ENCODE measurements around the gene TTC39C.

Gene TTC39C

GRCh38 chr18:23992089-23992940 lies 22.2 kb upstream of the TTC39C start:
- DNase-seq (ENCODE audit: low read depth in 2 of 2) = no peak

- DNase-seq (ENCODE audit: low read depth in 2 of 2) = no peak
Measured at GRCh38 chr18:23992941-23993280, 21.6 kb upstream of the TTC39C start.

GRCh38 chr18:23994361-23994902 lies 20.1 kb upstream of the TTC39C start:
- DNase-seq (ENCODE audit: low read depth in 2 of 2) = no peak

GRCh38 chr18:23995180-23995579 lies 19.4 kb upstream of the TTC39C start:
- DNase-seq (ENCODE audit: low read depth in 2 of 2) = no peak

GRCh38 chr18:23998018-23998417 lies 16.5 kb upstream of the TTC39C start:
- no peak for DNase-seq (ENCODE audit: low read depth in 2 of 2)

GRCh38 chr18:23998820-23999219 lies 15.7 kb upstream of the TTC39C start:
- DNase-seq (ENCODE audit: low read depth in 2 of 2) = no peak

GRCh38 chr18:24000613-24001490 lies 13.7 kb upstream of the TTC39C start:
- no peak for DNase-seq (ENCODE audit: low read depth in 2 of 2)

GRCh38 chr18:24002479-24002878 lies 12.1 kb upstream of the TTC39C start:
- no peak for DNase-seq (ENCODE audit: low read depth in 2 of 2)

- no peak for DNase-seq (ENCODE audit: low read depth in 2 of 2)
Measured at GRCh38 chr18:24003288-24003687, 11.3 kb upstream of the TTC39C start.

GRCh38 chr18:24003903-24004640 lies 10.5 kb upstream of the TTC39C start:
- no peak for DNase-seq (ENCODE audit: low read depth in 2 of 2)

GRCh38 chr18:24006712-24007313 lies 7.7 kb upstream of the TTC39C start:
- no peak for DNase-seq (ENCODE audit: low read depth in 2 of 2)

- DNase-seq (ENCODE audit: low read depth in 2 of 2) = no peak
Measured at GRCh38 chr18:24009246-24009645, 5.3 kb upstream of the TTC39C start.

GRCh38 chr18:24009651-24010333 lies 4.8 kb upstream of the TTC39C start:
- no peak for DNase-seq (ENCODE audit: low read depth in 2 of 2)

GRCh38 chr18:24010673-24011072 lies 3.9 kb upstream of the TTC39C start:
- no peak for DNase-seq (ENCODE audit: low read depth in 2 of 2)

GRCh38 chr18:24011123-24011917 lies 3.2 kb upstream of the TTC39C start:
- DNase-seq (ENCODE audit: low read depth in 2 of 2) = no peak

GRCh38 chr18:24013051-24013450 lies 1.5 kb upstream of the TTC39C start:
- no peak for DNase-seq (ENCODE audit: low read depth in 2 of 2)

- peak; percentile 26 to 44 for DNase-seq (ENCODE audit: low read depth in 2 of 2)
Measured at GRCh38 chr18:24014986-24015638, 558 bp downstream of the TTC39C start.

GRCh38 chr18:24015639-24016631 lies 1.4 kb downstream of the TTC39C start:
- no peak for DNase-seq (ENCODE audit: low read depth in 2 of 2)
